Peyer's patch (tissue), 4 donors: Measurements from ENCODE around the gene GPD1L. TPM values are rescaled to one million over a fixed set of nuclear protein-coding genes. Genes with fewer than 3 reads are reported as not detected.

Experiments
- DNase-seq, 3 donors: peaks; one replicate each; pipeline ENCODE4 v3.0.0-alpha.2; 2017 to 2019
- H3K27ac ChIP-seq, 4 donors: fragments of 200-600 bp; sonication (generic); one replicate each; pipeline ENCODE4 v1.5.1; 2016 to 2019
- H3K27me3 ChIP-seq, 2 donors: fragments of 200-600 bp; sonication (generic); one replicate each; pipeline ENCODE4 v1.5.1; 2019
- H3K36me3 ChIP-seq, 3 donors: fragments of 200-600 bp; sonication (generic); one replicate each; pipeline ENCODE4 v1.5.1; 2016 to 2019
- H3K4me1 ChIP-seq, 4 donors: fragments of 200-600 bp; sonication (generic); one replicate each; pipeline ENCODE4 v1.5.1; 2016 to 2019
- H3K4me3 ChIP-seq, 4 donors: fragments of 200-600 bp; sonication (generic); 1 replicate in 3 of 4; 2 replicates in 1 of 4; pipeline ENCODE4 v1.5.1; 2016 to 2019; ENCODE audit warnings: mild to moderate bottlenecking in 1 of 4
- H3K9me3 ChIP-seq, 4 donors: fragments of 200-600 bp; sonication (generic); one replicate each; pipeline ENCODE4 v1.5.1; 2016 to 2019; ENCODE audit warnings: mild to moderate bottlenecking in 1 of 4
- POLR2A ChIP-seq, 2 donors: fragments of 450-650 bp; IDR thresholded peaks; one replicate each; pipeline ENCODE4 v1.5.1; 2017; ENCODE audit warnings: antibody characterized with exemption in 2 of 2, mild to moderate bottlenecking in 2 of 2, moderate library complexity in 2 of 2
- total RNA-seq, 4 donors: library from RNA; depleted of rRNA; stranded (reverse); fragments of >200 nt; gene quantifications; one replicate each; pipeline ENCODE4 v1.1.0, GENCODE V29; 2016
- TF ChIP-seq, protein P1 (sequence below), 6 experiments: fragments of 450-650 bp in 4 of 6; fragments of 200-600 bp in 2 of 6; sonication (generic) in 1 of 6; IDR thresholded peaks; one replicate each; pipeline ENCODE4 v1.5.1; 2017 to 2019; ENCODE audit warnings: antibody characterized with exemption in 6 of 6, mild to moderate bottlenecking in 3 of 6, moderate library complexity in 1 of 6

The GPD1L gene
- total RNA-seq, 4 donors from 2014 or later: 54.6 to 157 (median 80.6) TPM

GRCh38 chr3:32138545-32139104, 32.2 kb downstream of the GPD1L start:
- Histone ChIP-seq H3K9me3 (no peaks in the 10 kb centered on the region), H3K27ac (no peak overlapping the region), H3K4me3 (no peak overlapping the region), H3K36me3 (peaks cover 0 to 16% (median 0%) of the 10 kb centered on the region in 3 donors), H3K4me1 (peaks cover 0 to 7% (median 0%) of the 10 kb centered on the region in 4 donors), H3K27me3 (no peaks in the 10 kb centered on the region)
- TF ChIP-seq, protein P1, sequence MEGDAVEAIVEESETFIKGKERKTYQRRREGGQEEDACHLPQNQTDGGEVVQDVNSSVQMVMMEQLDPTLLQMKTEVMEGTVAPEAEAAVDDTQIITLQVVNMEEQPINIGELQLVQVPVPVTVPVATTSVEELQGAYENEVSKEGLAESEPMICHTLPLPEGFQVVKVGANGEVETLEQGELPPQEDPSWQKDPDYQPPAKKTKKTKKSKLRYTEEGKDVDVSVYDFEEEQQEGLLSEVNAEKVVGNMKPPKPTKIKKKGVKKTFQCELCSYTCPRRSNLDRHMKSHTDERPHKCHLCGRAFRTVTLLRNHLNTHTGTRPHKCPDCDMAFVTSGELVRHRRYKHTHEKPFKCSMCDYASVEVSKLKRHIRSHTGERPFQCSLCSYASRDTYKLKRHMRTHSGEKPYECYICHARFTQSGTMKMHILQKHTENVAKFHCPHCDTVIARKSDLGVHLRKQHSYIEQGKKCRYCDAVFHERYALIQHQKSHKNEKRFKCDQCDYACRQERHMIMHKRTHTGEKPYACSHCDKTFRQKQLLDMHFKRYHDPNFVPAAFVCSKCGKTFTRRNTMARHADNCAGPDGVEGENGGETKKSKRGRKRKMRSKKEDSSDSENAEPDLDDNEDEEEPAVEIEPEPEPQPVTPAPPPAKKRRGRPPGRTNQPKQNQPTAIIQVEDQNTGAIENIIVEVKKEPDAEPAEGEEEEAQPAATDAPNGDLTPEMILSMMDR (IDR thresholded peaks at IDR 0.05): no peak
- no peak for TF ChIP-seq POLR2A (IDR thresholded peaks at IDR 0.05)
- peak in 2 of 3 donors; percentile 21 to 42 for DNase-seq

DNA sequence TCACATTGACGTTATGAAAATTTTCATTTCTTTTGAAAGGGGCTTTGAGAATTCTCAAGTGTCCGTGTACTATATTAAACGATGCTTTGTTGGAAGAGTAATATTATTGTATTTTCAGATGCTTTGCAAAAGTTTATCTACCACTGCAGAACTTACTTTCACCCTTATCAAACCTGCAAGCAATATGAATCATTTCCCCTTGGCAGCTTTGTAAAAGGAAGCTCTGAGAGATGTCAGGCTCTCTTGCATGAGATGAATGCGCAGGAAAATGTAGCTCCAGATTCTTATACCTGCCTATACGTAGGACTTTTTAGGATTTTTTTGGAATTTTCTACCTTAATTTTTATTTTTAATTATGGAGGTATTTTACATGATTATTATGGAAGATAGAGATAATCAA, 34.5 kb downstream of the GPD1L start:
- DNase-seq: no peak
- no peak for TF ChIP-seq POLR2A (IDR thresholded peaks at IDR 0.05)
- TF ChIP-seq, protein P1 (IDR thresholded peaks at IDR 0.05): no peak
- Histone ChIP-seq H3K27ac (no peak overlapping the region), H3K36me3 (peaks cover 0 to 18% (median 0%) of the 10 kb centered on the region in 3 donors), H3K4me1 (peaks cover 0 to 7% (median 0%) of the 10 kb centered on the region in 4 donors), H3K27me3 (no peaks in the 10 kb centered on the region), H3K9me3 (no peaks in the 10 kb centered on the region), H3K4me3 (no peak overlapping the region)

DNA sequence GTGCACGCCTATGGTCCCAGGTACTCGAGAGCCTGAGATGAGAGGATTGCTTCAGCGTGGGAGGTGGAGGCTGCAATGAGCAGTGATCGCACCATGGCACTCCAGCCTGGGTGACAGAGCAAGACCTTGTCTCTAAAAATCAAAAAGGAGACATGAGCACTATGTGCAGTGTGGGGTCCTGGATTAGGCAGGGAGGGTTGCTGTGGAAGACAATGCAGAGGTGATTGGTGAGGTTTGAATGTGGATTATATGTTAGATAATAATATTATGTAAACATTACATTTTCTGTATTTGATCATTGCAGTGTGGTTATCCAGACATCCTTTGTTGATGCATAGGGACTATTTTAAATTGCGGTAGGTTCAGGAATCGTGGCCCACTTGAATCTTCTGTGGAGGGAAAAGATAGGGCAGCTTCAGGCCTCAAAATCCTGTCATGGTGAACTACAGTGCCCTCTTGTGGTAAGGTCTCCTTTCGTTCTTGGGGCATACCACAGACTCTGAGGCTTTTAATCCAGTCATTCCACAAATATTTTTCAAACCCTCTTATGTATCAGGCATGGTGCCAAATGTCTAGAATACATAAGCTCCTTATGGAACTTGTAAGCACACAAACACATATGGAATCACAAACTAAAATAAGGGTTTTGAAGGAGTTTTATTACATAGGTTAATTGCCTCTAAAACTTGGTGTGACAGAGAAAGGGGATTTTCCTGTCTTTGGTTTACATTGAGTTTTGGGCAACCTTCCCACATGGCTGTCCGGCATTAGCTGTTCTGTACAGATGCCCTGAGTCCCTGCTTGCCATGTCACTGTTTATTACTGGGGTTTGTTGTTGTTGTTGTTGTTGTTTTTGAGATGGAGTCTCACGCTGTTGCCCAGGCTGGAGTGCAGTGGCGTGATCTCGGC, 37.7 kb downstream of the GPD1L start:
- H3K27me3 ChIP-seq: no peaks in the 10 kb centered on the region
- no peaks in the 10 kb centered on the region for H3K9me3 ChIP-seq
- H3K4me1 ChIP-seq: no peaks in the 10 kb centered on the region
- peak in 2 of 3 donors; percentile 34 to 79 for DNase-seq
- H3K27ac ChIP-seq: no peak overlapping the region
- peaks cover 0 to 48% (median 0%) of the 10 kb centered on the region in 3 donors for H3K36me3 ChIP-seq
- no peak overlapping the region for H3K4me3 ChIP-seq
- TF ChIP-seq, protein P1 (IDR thresholded peaks at IDR 0.05): peak; percentile 56 to 90 (median 87)
- TF ChIP-seq POLR2A (IDR thresholded peaks at IDR 0.05): no peak

DNA sequence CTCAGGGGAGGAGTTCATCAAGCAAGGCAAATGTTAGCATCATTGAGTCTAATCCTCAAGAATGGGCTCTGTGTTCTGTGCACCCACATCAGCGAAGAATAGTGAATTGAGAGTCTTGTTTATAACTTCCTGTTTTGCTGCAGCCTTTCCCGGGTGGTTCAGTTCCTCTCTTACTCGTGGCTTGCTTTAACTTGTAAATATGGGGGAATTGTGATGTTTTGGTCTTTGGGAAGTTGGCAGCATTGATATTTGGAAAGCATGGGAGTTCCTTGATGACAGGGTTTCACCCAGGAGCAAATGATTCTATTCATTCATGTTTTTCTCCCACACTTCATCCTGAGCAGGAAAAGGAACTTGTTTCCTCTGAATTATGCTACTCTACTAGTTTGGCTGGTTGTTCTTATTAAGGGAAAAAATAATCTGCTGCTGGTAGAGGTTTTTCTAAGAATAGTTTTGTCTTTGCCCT, 40.4 kb downstream of the GPD1L start:
- DNase-seq: no peak

GRCh38 chr3:32147509-32147908, 41.1 kb downstream of the GPD1L start:
- Histone ChIP-seq H3K4me3 (no peak overlapping the region), H3K4me1 (no peaks in the 10 kb centered on the region), H3K27ac (no peak overlapping the region), H3K36me3 (peaks cover 0 to 67% (median 0%) of the 10 kb centered on the region in 3 donors), H3K9me3 (no peaks in the 10 kb centered on the region), H3K27me3 (no peaks in the 10 kb centered on the region)
- no peak for TF ChIP-seq POLR2A (IDR thresholded peaks at IDR 0.05)
- TF ChIP-seq, protein P1 (IDR thresholded peaks at IDR 0.05): no peak
- DNase-seq: no peak

More for the DNA sequence above, 40.4 kb downstream of the GPD1L start:
- H3K4me1 ChIP-seq: no peaks in the 10 kb centered on the region
- no peak overlapping the region for H3K4me3 ChIP-seq
- H3K36me3 ChIP-seq: peaks cover 0 to 60% (median 0%) of the 10 kb centered on the region in 3 donors
- TF ChIP-seq, protein P1 (IDR thresholded peaks at IDR 0.05): no peak
- TF ChIP-seq POLR2A (IDR thresholded peaks at IDR 0.05): no peak
- no peaks in the 10 kb centered on the region for H3K27me3 ChIP-seq
- H3K9me3 ChIP-seq: no peaks in the 10 kb centered on the region
- H3K27ac ChIP-seq: no peak overlapping the region
